ENCODE data around the gene CNOT1.

Gene CNOT1

GRCh38 chr16:58476791-58477190 lies 152.8 kb downstream of the CNOT1 start:
- no peak for DNase-seq

- DNase-seq, result no peak
These were observed 154.5 kb downstream of the CNOT1 start for GRCh38 chr16:58475091-58475619.

DNA sequence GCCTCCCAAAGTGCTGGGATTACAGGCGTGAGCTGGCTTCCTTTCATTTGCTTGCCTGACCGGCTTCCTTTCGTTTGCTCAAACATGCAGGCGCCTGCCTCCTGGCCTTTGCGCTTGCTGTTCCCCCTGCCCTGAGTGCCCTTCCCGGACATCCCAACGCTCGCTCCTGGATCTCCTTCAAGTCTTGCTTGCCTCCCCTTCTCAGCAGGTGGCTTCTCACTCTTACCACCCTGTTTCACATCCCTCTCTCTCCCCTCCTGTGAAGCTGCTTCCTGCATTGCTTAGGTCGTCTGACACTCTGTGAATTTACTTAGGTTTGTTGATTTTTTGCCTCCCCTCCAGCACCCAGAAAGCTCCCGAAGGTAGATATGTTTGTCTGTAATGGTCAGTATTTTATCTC lies 155.3 kb downstream of the CNOT1 start:
- no peak for DNase-seq

DNA sequence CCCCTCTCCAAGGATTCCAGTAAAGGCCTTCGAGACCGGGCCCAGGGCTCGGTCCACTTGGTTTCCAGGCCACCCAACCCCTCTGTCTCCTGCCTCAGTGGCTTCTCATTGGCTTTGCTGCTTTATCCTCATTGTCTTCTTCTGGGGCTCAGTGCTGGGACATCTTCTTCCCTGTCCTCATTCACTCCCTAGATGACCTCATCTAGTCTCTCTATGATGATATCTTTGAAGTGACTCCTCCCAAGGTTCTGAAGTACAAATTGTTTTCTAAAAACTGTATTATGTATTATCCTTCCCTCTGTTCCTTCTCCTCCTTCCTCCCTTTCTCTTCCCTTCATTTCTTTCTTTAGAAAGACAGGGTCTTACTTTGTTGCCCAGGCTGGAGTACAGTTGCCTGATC lies 156.8 kb downstream of the CNOT1 start:
- DNase-seq, result no peak

- no peak for DNase-seq
These were observed 157.4 kb downstream of the CNOT1 start for GRCh38 chr16:58472266-58472665.

DNA sequence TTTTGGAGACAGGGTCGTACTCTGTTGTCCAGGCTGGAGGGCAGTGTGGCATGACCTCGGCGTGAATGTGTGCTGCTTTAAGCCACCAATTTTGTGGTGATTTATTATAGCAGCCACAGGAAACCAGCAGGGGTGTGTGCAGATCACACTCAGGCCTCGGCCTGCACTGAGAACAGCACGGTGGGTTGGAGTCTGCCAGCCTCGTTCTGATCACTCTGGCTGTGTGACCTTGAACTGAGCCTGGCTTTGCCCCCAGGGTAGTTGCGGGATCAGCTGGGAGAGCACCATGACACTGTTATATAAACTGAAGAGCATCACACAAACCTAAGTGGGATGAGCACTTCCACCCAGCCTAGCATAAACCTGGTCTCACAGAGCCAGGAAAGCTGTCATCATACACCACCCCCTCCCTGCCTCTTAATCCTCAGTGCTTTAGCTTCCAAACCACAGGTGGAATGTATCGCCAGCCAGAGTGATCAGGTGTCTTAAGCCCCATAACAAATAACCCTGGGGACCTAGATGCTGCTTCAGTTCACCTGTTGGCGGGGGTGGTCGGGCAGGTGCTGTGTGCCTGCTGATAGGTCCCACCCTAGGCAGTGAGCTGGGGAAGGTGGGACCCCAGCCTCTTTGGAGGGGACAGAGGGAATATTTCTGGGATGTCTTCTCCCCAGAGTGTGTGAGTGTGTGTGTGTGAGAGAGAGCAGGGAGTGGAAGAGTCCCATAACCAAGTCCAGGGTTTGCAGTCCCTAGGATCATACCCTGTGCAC lies 158.2 kb downstream of the CNOT1 start:
- no peak for DNase-seq

All from activated naive CD4-positive, alpha-beta T cell treated with Interleukin-2 at 50 U/mL for 16 hours (primary cell).